Activated gamma-delta T cell treated with Interleukin-2 at 50 U/mL for 16 hours (primary cell): Measurements from ENCODE around the gene ZNF497.
A peak's percentile ranks its signal among the peaks of the same experiment; 100 is the strongest.
"Not testable (repeated sequence)": the region's sequence is repeated elsewhere in the genome, so short reads cannot be mapped to it uniquely, and the experiment has no call there.

Source experiments
- DNase-seq: peaks from one replicate; pipeline ENCODE4 v3.0.0-alpha.2; 2020

Gene ZNF497

GRCh38 chr19:58393725-58394033 is 31.1 kb upstream of the ZNF497 start:
- DNase-seq: no peak

GRCh38 chr19:58392945-58393724 is 30.6 kb upstream of the ZNF497 start:
- no peak for DNase-seq

GRCh38 chr19:58388175-58388526 is 25.6 kb upstream of the ZNF497 start:
- DNase-seq: no peak

GRCh38 chr19:58387338-58388174 is 25.0 kb upstream of the ZNF497 start:
- no peak for DNase-seq

- DNase-seq: peak; percentile 94
Observed at GRCh38 chr19:58386576-58387337, 24.2 kb upstream of the ZNF497 start, which contains the start of gene RPS5. Gene RPS5 (plus strand): TSS chr19:58387269. CDS start chr19:58388138, 869 bp downstream.

- no peak for DNase-seq
Observed at GRCh38 chr19:58385891-58386575, 23.5 kb upstream of the ZNF497 start.

- DNase-seq: no peak
Observed at GRCh38 chr19:58385313-58385890, 22.9 kb upstream of the ZNF497 start.

- no peak for DNase-seq
Observed at GRCh38 chr19:58382997-58383603, 20.5 kb upstream of the ZNF497 start.

GRCh38 chr19:58381460-58382212 is 19.1 kb upstream of the ZNF497 start:
- no peak for DNase-seq

- DNase-seq: peak; percentile 97
Observed at GRCh38 chr19:58380662-58381459, 18.3 kb upstream of the ZNF497 start, which contains the start of gene ZNF837. Gene ZNF837 (minus strand): TSS chr19:58381030. CDS start chr19:58369332, 11,698 bp downstream.

GRCh38 chr19:58380037-58380661 is 17.6 kb upstream of the ZNF497 start:
- no peak for DNase-seq

- no peak for DNase-seq
Observed at GRCh38 chr19:58379246-58379645, 16.7 kb upstream of the ZNF497 start.

- not testable (repeated sequence) for DNase-seq
Observed at GRCh38 chr19:58376724-58377123, 14.2 kb upstream of the ZNF497 start.

- no peak for DNase-seq
Observed at GRCh38 chr19:58374200-58374599, 11.6 kb upstream of the ZNF497 start.

GRCh38 chr19:58372311-58373133 is 10.0 kb upstream of the ZNF497 start:
- DNase-seq: no peak

GRCh38 chr19:58368561-58369360 is 6.2 kb upstream of the ZNF497 start:
- DNase-seq: no peak

- no peak for DNase-seq
Observed at GRCh38 chr19:58367698-58368454, 5.3 kb upstream of the ZNF497 start.
